LNCAP (cell line): ENCODE data around the gene TXNL4A.

Experiments
- TF ChIP-seq, protein P1 (sequence below): fragments of 450-650 bp; IDR thresholded peaks from 2 replicates; pipeline ENCODE4 v1.5.1; 2017; ENCODE audit warnings: mild to moderate bottlenecking

TXNL4A gene

DNA sequence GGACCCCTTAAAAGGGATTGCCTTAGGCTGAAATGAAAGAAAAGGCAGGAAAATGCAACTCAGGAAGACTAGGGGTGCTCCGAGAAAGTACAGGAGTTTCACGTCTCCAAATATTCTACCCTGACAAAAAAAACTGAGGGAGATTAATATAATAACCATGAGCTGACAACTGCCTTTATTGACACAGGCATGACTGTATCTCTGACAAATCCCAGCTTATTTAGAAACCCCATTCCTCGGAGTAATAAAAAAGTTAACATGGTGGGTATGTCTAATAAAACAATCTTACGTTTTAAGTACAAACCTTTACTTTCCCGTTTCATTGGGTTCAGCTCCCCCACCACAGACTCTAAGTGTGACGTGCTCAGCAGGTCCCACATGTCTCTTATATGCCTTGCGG, 38.0 kb upstream of the TXNL4A start:
- TF ChIP-seq, protein P1, sequence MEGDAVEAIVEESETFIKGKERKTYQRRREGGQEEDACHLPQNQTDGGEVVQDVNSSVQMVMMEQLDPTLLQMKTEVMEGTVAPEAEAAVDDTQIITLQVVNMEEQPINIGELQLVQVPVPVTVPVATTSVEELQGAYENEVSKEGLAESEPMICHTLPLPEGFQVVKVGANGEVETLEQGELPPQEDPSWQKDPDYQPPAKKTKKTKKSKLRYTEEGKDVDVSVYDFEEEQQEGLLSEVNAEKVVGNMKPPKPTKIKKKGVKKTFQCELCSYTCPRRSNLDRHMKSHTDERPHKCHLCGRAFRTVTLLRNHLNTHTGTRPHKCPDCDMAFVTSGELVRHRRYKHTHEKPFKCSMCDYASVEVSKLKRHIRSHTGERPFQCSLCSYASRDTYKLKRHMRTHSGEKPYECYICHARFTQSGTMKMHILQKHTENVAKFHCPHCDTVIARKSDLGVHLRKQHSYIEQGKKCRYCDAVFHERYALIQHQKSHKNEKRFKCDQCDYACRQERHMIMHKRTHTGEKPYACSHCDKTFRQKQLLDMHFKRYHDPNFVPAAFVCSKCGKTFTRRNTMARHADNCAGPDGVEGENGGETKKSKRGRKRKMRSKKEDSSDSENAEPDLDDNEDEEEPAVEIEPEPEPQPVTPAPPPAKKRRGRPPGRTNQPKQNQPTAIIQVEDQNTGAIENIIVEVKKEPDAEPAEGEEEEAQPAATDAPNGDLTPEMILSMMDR = no peak

DNA sequence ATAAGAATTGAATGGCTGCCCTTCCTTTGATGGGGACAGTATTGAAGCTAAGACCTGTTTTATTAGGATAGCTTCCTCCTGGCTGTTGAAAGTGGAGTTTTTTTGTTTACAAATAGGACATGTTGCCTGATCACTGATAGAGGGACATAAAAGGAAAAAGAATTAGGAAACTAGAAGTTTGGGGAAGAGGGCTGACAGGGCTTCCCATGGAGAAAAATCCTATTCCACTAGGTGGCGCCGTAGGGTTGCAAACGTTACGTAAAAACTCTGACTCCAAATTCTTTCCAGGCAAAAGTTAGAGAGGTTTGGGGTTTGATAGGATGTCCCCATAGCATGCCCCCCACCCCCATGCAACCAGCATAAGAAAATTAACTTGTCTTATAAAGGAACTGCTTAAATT, 34.8 kb upstream of the TXNL4A start:
- TF ChIP-seq, protein P1 = peak; percentile 42

DNA sequence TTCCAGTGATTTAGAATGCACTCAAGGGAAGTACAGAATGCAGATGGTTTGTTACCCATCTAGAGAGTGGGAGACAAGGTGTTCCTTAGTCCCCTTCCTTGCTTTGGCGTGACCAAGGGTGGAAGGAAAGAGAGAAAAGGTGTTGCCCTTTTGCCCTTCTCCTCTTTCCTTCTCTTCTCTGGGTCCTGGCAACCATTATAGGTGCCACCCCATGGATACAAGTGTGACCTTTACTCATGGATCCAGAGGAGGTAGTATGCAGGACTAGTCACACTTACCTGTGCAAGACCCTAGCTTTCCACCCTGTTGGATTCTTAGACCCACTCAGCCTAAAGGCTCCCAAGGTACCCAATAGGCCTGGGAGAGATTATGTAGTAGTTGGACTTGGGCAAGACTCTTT, 34.2 kb upstream of the TXNL4A start:
- TF ChIP-seq, protein P1 = no peak

DNA sequence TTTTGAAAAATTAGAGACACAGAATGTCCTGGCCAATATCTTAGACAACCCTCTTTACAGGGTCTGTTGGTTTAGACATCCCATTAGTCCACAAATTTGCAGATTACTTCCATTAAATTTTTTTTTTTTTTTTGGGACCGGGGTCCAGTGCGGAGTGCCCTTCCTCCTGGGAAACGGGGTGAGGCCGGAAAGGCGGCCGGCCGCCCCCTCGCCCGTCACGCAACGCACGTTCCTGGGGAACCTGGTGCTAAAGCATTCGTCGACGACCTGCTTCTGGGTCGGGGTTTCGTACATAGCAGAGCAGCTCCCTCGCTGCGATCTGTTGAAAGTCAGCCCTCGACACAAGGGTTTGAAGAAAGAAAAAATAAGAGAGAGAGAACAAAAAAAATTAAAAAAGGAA, 24.4 kb upstream of the TXNL4A start:
- TF ChIP-seq, protein P1 = no peak

DNA sequence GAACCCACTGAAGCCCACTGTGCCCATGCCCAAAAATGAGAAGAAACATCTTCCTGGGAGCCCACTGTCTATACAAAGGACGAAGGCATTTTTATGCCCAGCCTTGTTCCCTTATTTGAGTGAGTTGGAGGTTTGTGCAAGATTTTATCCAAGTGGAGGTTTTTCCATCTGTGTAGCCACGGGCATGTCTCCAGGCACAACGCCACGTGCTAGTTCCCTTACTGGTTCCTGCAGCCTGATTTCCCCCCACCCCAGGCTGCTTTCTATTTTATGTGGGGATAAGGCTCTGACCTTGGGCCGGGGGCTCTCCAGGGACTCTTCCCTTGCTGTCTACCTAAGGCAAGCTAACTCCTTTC, 22.2 kb upstream of the TXNL4A start:
- TF ChIP-seq, protein P1 = no peak

DNA sequence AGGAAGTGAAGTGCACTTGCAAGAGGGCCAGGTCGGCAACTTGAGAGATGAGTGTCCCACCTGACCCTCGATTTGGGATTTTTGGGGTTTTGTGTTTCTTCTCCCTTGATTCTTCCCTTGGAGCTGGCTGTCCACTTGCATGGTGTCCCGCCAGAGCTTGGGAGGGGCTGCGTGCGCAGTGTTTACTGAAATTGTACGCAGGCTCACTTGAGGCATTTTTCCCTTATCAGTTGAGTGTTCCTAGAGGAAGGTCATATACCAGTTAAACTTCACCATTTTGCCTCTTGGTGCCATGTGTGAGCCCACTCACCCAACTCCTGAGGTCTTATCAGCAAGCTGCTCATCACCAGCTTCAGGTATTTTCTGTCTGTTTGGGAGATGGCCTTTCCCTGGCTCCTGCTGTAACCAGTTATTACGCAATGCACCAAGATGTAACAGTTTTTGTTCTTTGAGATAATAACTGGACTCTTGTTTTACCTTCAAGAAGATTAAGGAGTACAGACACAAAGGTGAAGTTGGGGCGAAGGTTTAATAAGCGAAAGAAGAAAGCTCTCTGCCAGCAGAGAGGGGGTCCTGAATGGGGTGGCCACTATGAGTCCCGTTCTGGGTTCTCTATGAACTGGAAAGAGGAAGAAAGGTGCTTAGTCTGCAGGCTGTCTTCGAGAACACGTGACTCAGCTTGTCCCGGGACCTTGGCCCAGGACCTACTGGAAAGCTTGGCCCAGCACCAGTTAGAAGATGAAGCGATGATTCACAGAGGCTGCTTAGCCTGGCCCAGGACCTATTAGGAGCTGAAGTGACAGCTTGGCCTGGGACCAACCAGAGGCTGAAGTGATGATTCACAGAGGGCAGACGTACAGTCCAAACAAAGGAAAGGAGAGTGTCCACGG, 21.5 kb upstream of the TXNL4A start:
- TF ChIP-seq, protein P1 = no peak

DNA sequence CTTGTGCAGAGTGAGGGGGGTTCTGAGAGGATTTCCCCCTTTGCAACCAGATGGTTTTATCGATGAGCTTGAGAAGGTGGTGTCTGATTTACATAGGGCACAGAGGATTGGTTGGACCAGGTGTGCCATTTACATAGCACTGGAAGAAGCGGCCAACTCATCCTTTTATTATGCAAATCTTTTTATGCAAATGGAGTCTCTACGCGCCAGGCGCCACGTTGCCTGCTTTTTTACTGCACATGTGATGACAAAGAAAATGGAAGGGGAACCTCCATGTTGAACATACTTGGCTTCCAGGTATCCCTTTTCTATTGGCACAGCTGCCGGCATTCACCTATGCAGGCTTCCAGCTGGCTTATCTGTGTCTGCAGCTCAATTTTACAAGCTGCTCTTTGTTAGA, 18.4 kb upstream of the TXNL4A start:
- TF ChIP-seq, protein P1 = no peak
